NCI-H748 treated with DMSO at 0.1 percent for 48 hours (cell line): ENCODE measurements around the gene HMCN2.

ENCODE experiments used
- DNase-seq: peaks from one replicate; lab custom pipeline; 2025; lab: John Stamatoyannopoulos, UW

Gene HMCN2

DNA sequence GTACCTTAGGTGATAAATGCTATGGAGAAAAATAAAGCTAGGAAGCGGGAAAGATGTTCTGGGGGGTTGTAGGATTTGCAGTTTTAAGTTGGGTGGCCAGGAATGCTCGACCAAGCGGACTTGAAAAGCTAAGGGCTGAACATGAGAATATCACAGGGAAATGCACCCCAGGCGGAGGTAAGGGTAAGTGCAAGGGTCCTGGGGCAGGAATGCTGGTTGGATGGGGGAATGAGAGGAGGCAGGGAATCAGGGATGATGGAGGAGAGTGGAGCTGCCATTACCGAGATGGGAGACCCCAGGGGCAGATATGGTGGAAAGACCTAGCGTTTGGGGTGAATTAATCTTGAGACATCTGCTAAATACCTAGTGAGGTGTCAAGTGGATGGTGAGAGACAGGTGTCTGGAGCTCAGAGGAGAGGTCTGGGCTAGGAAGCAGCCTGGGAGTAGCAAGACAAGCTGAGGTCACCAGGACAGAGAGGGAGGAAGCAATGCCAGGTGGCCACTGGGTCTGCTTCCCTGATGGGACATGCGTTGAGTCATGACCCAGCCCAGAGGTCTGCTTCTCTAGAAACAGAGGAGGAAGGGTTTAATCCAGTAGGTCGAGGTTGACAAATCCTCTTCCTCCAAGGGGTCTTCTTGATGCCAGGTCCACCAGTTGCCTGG lies 101.5 kb downstream of the HMCN2 start:
- no peak for DNase-seq

DNA sequence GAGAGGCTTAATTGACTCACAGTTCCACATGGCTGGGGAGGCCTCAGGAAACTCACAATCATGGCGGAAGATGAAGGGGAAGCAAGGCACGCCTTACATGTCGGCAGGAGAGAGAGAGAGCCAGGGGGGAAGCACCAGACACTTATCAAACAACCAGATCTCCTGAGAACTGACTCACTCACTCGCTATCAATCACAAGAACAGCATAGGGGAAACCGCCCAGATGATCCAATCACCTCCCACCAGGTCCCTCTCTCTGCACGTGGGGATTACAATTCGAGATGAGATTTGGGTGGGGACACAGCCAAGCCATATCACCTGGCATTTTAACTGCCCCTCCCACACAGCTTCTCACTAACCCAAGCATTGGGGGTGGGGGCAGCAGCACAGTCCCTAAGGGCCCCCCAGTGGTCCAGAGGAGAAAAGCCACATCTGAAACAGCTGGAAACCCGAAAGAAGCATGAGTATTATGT lies 103.1 kb downstream of the HMCN2 start:
- DNase-seq: no peak

DNA sequence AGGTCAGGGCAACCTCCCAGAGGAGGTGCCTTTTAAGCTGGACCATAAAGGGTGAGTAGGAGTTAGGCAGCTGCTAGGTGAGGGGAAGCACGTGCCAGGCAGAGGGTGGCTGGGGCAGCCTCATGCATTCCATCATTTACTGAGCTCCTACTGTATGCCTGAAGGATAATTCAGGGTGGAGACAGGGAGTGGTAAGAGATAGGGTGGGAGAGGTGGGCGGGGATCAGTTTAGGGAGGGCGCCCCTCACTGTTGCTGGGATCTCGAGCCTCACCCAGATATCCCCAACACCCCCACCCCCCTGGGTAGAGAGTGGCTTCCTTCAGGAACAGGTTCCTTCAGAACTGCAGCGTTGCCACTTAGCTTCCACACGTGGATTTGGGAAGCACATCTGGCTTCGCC lies 104.7 kb downstream of the HMCN2 start:
- no peak for DNase-seq

DNA sequence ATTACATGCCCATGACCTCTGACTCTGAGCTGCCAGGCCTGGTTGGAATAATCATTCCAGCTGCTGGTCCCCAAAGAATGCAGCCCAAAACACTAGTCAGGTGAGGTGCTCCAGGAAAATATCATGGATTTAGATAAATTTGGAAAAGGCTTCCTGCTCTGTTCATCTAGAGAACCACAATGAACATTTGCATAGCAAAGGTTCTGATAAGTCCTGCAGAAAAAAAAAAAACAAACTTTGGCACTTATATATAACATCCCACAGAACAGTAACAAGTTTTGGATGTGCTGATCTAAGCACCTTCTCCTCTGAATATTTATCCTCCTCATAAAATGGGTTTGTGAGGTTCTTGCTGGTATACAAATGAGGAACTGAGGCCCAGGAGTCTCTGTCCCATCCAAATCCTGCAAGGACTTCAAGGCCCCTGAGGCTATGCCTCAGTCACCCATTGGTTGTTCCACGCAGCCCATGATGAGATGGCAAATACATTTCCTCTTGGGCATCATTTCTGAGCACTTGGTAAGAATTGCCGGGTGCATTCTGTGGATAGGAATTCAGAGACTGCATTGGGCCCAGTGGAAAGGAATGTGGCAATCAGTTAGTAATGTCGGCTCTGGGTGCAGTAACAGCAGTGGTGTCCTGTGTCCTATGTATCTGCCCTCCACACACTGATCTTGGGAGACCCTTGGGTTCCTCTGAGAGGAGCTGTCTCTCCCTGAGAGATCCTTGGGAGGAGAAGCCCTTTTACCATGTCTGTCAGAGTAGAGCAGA lies 105.8 kb downstream of the HMCN2 start:
- DNase-seq: no peak

DNA sequence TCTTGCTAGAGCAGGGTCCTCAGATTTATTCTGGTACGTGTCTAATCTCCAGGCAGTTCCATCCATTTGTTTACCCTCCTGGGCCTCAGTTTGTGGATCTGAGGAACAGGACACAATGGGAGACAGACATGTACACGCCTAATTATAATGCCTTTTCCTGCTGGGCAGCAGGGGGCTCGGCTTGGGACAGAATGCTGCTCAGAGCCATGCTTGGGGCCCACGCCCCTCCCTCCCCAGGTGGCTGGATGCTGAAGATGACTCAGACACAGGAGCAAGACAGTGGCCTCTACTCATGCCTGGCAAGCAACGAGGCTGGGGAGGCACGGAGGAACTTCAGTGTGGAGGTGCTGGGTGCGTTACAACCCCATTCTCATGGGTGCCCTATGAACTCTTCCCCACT lies 106.5 kb downstream of the HMCN2 start:
- DNase-seq: no peak

DNA sequence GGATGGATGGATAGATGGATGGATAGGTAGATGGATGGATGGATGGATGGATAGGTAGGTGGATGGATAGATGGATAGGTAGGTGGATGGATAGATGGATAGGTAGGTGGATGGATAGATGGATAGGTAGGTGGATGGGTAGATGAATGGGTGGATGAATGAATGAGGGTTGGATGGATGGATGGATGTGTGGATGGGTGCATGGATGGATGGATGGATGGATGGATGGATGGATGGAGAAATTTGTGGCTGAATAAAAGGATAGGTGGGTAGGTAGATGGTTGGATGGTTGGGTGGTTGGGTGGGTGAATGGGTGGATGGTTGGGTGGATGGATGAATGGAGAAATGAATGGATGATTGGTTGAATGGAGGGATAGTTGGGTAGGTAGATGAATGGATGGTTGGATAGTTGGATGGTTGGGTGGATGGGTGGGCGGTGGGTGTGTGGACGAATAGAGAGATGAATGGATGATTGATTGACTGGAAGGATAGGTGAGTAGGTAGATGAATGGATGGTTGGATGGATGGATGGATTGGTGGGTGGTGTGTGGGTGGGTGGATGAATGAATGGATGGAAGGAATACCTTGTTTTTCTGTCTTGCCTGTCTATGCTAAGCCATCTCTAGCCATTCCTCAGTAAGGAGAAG lies 108.2 kb downstream of the HMCN2 start:
- no peak for DNase-seq

DNA sequence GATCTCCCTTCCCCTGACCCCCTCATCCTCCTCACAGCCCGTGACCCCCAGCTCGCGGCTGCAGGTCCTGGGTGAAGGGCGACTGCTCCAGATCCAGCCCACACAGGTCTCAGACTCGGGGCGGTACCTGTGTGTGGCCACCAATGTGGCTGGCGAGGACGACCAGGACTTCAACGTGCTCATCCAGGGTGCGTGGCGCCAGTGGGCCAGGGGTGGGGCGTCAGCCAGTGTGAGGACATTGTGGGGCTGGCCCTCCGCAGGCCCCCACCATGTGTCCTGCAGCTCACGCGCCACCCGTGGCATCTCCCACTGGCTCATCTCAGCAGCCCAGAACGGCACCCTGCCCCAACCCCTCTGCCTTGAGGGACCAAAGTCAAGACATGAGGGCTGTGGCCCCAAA lies 112.1 kb downstream of the HMCN2 start:
- DNase-seq: no peak

DNA sequence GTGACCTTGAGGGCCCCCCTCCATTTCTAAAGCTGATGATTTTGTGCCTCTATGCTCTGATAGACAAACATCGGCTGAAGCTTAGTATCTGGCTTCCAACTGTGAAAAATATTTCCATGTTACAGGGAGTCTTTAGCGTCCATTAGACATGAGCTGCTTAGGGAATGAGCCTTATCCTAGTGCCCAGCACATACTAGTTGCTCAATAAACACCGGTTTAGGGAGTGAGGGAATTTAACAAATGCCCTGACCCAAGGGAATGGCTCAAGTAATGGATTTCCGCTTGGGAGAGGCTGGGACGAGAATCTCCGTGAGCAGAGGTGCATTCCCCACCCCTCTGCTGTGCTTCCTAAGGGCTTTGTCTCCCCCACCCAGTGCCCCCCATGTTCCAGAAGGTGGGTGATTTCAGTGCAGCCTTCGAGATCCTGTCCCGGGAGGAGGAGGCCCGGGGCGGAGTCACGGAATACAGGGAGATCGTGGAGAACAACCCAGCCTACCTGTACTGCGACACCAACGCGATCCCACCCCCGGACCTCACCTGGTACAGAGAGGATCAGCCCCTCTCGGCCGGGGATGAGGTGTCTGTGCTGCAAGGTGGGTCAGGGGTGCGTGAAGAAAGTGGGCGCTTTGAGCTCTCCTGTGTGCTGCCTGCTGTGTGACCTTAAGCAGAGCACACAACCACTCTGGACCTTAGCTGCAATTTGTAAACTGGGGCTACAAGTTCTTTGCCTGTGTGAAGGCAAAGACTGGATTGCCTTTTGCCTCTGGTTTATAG lies 113.5 kb downstream of the HMCN2 start:
- DNase-seq: no peak

DNA sequence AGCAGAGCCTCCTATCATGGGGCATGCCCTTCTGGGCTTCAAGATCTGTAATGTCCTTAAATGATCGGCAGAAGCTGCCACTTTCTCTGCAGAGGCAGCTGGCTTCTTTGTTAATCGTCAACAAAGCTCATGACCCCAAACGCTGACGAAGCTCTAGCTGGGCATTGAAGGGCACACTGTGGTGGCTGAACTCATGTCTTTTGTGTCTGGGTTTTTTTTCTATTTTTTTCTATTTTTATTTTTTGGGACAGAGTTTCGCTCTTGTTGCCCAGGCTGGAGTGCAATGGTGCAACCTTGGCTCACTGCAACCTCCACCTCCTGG lies 114.0 kb downstream of the HMCN2 start:
- DNase-seq: no peak

DNA sequence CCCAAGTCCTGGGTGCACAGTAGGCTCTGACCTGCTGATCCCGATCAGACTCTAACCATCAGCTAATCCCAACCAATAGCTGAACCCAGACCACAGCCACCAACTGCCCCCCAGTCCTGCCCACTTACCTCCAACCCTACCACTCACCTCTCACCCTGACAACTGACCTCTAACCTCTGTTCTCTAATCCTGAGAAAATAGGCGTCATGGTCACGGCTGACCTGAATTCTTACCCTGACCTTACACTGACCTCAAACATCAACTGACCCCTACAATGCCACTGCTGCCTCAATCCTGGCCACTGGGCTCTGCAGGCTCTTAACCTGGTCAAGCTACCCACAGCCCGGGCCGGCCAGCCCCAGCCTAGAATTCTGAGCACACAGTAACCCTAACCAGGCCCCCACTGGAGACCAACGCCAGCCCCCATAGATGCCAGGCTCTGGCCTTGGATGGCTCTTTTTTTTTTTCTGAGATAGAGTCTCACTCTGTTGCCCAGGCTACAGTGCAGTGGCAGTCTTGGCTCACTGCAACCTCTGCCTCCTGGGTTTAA lies 115.4 kb downstream of the HMCN2 start:
- no peak for DNase-seq

DNA sequence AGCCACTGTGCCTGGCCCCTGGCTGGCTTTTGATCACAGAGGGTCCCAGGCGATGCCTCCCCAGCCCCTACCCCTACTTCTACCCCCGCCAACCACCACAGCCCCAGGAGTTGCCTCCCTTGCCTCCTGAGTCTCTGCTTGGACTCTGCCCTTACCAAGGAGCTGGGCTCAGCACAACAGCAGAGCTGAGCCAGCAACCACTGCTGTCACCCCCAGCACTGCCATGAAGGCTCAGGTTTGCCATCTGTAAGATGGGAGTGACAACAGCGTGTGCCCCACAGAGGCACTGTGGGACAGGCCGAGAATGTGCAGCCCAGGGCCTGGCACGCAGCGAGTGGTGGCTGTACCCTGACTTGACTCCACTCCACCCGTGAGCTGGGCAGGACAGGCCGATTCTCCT lies 116.1 kb downstream of the HMCN2 start:
- DNase-seq: no peak

DNA sequence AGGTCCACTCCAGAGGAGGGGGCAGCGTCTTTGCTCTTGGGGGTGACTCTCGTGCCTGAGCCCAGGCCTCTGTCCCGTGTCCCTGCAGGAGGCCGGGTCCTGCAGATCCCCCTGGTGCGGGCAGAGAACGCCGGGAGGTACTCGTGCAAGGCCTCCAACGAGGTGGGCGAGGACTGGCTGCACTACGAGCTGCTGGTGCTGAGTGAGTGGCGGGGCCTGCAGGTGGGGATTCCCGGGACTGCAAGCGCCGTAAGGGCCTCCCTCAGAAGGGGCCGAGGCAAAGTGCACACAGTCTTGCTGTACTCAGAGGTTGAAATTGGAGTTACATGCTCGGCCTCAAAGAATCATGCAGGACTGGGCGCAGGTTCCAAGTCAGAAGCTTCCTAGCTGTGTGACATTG lies 116.5 kb downstream of the HMCN2 start:
- DNase-seq: no peak

DNA sequence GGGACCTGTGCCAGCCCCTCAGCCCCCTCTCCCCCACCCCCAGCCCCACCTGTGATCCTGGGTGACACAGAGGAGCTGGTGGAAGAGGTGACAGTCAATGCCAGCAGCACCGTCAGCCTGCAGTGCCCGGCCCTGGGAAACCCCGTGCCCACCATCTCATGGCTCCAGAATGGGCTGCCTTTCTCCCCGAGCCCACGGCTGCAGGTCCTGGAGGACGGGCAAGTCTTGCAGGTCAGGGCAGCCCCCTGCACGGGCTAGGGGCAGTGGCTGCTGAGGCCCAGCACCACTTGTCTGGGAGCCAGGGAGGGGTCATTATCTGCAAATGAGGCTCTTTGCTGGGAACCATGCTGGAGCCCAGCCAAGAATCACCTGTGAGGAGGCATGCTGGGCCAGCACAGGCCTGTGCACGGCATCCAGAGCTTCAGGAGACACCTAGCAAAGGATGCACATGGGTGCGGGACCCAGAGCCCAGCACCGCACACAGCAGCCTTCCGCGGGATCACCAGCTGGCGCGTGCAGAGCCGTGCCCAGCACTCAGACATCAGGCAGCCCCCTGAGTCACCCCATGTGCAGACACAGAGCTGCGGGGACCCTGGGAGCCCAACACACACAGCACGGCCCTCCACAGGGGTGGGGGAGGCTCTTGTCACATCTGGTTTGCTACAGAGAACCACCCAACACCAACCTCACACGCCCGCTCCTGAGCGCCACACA lies 117.2 kb downstream of the HMCN2 start:
- DNase-seq: no peak

DNA sequence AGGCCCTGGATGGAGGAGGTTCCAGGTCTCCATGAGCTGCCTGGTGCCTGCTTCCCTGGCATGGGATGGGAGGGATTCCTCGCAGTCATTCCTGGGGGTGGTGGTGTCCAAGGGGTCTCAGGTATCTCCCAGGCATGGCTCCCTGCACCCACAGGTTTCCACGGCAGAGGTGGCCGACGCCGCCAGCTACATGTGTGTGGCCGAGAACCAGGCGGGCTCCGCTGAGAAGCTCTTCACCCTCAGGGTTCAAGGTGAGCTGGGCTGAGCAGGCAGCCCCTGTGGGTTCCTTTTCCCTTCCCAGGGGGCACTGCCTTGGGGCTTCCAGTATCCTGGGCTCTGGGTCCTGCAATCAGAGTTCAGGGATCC lies 117.8 kb downstream of the HMCN2 start:
- DNase-seq: no peak

DNA sequence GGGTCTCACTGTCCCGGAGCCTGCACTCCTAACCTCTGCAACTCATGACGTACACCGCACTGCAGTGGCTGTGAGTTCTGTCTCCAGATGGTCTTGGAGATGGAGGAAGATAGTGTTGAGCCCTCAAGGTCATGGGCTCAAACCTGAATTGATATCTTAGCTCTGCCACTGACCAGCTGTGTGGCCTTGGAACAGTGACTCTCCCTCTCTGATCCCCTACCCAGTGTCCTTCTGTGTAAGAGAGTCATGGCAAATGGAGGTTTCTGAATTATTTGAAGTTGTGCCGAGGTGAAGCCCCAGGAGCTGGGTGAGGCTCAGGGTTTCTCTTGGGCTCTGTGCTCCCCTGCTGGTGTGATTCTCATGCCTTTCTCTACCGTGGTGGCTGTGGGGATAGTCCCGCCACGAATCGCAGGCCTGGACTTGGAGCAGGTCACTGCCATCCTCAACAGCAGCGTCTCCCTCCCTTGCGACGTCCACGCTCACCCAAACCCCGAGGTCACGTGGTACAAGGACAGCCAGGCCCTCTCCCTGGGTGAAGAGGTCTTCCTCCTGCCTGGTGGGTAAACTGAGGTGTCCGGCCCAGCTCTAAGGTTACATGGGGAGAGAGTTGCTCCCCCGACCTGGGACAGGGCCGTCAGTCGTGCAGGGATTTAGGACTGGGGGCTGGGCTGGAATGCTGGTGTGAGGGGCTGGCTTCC lies 118.6 kb downstream of the HMCN2 start:
- no peak for DNase-seq

DNA sequence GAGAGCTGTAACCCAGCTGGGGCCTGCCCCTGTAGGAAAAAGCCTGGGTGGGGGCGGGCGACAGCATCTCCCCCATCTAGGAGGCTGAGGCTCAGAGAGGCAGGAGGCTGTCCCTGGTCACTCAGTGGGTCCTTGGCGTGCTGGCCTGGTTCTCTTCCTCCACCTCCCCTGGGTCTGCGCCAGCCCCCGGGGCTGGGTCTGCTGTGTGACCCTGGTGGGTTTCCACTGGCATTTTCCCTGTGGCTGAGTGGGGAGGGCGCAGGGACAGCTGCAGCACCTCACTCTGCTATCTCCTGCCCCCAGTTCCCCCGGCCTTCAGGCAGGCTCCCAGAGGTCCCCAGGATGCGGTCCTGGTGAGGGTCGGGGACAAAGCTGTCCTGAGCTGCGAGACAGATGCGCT lies 119.7 kb downstream of the HMCN2 start:
- DNase-seq: no peak

DNA sequence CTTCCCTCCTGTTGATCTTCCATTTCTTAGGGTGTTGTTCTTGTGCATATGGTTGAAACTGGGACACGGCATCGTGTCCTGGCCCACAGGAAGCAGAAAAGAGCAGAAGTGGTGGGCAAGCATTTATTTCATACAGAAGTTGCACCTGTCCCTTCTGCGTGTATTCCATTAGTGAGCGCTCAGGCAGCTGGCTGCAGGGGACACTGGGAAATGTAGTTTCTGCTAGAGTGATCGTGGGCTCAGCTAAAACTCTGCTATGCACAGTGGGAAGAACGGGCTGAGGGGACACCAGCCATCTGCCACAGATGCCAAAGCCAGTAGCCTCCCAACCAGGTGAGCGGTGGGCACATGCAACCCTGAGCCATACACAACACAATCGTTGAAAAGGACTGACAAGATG lies 121.8 kb downstream of the HMCN2 start:
- no peak for DNase-seq

DNA sequence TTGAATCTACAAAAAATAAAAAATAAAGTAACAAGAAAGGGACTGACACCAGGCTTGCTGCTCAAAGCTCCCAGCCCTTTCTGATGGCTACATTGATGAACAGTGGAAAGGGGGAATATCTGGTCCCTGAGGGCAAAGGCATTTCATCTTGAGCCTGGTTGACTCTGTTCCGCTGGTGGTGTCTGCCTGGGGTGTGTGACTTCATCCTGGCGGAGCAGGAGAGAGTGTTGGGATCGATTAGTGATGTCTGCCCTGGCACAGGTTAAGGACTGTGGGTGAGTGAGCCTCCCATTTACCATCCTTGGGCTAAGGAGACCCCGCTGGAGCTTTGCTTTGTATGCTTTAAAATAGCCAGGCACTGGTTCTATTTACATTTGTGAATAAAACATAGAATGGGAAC lies 122.3 kb downstream of the HMCN2 start:
- no peak for DNase-seq

DNA sequence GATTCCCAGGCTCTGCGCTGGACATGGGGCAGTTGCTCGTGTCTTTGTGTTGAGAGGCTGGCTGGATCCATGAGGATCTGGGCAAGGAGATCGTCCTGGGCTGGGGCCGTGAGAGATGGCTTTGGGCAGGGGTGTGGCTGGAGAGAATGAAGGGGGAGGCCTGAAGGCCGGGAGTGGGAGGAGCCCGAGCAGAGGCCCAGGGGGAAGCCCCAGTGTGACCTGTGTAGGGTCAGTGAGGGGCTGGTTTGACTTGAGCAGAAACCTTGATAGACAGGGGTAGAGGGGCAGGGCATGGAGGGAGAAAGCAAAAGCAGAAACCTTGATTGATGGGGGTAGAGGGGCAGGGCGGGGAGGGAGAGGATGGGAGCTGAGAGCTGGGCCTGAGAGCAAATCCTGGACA lies 124.8 kb downstream of the HMCN2 start:
- DNase-seq: no peak

DNA sequence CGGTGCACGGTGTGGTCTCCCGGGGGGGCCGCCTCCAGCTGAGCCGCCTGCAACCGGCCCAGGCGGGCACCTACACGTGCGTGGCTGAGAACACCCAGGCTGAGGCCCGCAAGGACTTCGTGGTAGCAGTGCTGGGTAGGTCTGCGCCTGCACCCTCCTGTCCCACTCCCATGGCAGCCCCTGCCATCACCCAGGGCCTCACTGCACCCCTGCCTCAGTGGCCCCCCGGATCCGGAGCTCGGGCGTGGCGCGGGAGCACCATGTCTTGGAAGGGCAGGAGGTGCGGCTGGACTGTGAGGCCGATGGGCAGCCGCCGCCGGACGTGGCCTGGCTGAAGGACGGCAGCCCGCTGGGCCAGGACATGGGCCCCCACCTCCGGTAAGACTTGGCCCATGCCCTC lies 125.4 kb downstream of the HMCN2 start:
- DNase-seq: no peak

DNA sequence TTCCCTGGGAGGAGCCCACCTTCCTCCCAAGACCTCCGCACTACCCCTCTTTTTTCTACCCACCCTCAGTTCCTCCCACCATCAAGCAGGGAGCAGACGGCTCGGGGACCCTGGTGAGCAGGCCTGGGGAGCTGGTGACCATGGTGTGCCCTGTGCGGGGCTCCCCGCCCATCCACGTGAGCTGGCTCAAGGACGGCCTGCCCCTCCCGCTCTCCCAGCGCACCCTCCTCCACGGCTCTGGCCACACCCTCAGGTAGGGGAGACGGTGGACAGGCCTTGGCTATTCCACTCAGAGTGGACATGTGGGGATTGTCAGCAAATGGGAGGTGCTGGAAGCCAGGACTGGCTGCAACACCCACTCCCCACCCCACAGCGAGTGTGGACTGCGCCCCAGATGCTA lies 126.3 kb downstream of the HMCN2 start:
- no peak for DNase-seq
